GM12801 (cell line): ENCODE measurements around the gene RHEX.

Source experiments
- CTCF ChIP-seq: IDR thresholded peaks from one replicate; pipeline ENCODE4 v1.5.1; 2011; ENCODE audit warnings: control low read depth; ENCODE audit not compliant: insufficient read length; ENCODE audit errors: extremely low read depth

The RHEX gene

DNA sequence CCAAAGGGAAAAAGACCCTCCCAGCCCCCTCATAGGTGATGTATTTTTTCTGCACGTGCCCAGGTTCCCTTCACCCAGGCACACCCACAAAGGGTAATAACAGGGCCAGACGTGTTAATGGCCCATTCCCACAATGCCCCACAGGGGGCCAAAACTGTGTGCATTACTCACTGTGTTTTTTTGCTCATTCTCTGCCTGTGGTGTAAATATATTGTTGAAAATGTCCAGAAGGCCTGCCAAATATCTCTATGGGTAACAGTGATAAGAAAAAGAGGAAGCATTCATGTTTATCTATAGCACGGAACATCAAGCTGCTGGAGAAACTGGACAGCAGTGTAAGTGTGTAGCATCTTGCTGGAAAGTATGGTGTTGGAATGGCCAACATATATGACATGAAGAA lies 21.9 kb downstream of the RHEX start:
- TF ChIP-seq CTCF = no peak

- TF ChIP-seq CTCF = no peak
Measured at GRCh38 chr1:206075786-206076755, 23.1 kb downstream of the RHEX start.

GRCh38 chr1:206079135-206079534 lies 26.2 kb downstream of the RHEX start:
- no peak for TF ChIP-seq CTCF

GRCh38 chr1:206080026-206080820 lies 27.2 kb downstream of the RHEX start:
- no peak for TF ChIP-seq CTCF

DNA sequence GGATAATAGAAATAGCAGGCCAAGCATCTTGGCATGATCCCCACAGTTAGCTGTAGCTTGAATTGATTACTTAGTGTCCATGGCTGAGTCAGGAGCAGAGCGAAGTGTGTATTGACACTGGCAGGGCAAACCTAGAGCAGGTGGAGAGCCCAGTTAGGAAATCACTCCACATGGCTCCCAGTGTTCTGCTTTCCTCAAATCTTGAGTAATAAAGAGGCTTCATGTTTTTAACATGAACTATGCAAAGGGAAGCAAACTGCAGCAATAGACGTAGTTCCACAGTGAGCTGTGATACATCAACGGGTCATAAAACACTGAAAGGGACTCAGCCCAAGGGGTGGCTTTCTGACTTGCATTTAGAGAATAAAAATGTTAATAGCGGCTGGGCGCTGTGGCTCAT lies 28.9 kb downstream of the RHEX start:
- no peak for TF ChIP-seq CTCF

DNA sequence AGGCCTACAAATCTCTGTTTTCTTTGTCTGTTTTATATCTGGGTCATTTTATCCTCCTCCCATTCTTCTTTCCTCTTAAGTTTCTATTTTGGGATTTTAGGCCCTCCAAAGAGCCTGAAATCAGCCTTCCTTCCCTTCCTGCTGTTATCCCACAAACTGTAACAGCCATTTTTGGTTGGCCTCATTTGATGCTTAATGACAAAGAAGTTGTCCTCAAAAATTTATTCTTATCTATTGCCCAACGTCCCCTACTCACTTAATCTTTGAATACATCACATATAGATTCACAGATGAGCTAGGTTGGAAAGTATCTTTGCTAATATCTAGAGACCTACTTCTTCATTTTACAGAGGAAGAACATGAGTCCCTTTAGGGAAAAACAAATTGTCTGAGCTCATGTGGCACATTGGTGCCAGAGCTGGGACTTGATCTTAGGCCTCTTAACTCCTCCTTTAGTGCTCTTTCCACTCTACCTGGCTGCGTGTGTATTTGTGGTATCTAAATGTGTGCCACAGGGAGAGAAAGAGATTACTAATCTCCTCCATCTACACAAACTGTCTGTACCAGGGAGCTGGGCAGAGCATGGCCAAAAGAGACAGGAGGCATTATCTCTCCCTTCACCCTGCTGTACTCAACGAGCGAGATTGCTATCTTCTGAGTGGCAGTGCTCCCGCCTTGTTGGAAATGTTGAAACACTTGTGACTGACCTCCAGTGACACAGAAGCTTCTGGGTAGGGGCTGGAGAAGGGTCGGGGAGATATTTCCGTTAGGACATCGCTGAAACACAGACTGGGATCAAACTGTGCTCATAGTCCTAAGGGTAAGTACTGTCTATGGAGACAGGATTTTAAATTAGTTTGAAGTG lies 30.1 kb downstream of the RHEX start:
- TF ChIP-seq CTCF = no peak
